ENCODE data around the gene POLR2C. TPM values are rescaled to one million over a fixed set of nuclear protein-coding genes. Genes with fewer than 3 reads are reported as not detected.

The POLR2C gene
- total RNA-seq, 1 donor from 2014 or later, result 58.0 TPM

DNA sequence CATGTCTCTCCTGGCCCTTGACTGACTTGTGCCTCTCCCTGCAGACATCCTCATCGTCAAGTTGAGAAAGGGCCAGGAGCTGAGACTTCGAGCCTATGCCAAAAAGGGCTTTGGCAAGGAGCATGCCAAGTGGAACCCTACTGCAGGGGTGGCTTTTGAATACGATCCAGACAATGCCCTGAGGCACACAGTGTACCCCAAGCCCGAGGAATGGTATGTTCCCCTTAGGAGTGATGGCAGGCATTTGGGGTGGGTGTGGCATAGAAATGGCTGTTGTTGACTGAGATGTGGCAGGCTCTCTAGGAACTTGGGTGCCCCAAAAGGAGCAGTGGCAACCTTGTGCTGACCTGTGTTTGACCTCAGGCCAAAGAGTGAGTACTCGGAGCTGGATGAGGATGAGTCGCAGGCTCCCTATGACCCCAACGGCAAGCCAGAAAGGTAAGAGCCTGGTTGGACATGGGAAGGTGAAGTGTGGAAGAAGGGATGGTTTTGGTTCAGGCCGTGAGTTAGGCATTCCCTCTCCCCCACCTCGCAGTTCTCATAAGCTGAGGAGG lies 7.5 kb downstream of the POLR2C start:
- Histone ChIP-seq H3K36me3 (ENCODE audit: insufficient read depth, low read length) (peaks cover 52% of the 10 kb centered on the region), H3K27me3 (ENCODE audit: insufficient read depth, low read length) (no peaks in the 10 kb centered on the region), H4K20me1 (ENCODE audit: insufficient read depth, low read length) (peaks cover 58% of the 10 kb centered on the region), H3K4me1 (ENCODE audit: insufficient read depth, low read length) (no peaks in the 10 kb centered on the region), H3K79me2 (ENCODE audit: insufficient read depth, low read length) (peaks cover 10% of the 10 kb centered on the region), H3K4me3 (ENCODE audit: insufficient read depth, low read depth, low read length) (no peak overlapping the region), H2AFZ (ENCODE audit: low read depth, low read length) (no peak overlapping the region), H3K27ac (ENCODE audit: low read depth, low read length) (no peak overlapping the region), H3K4me2 (ENCODE audit: low read length) (no peak overlapping the region), H3K9me3 (ENCODE audit: insufficient read depth, low read depth, low read length) (no peaks in the 10 kb centered on the region), H3K9ac (ENCODE audit: low read length) (no peak overlapping the region)
- TF ChIP-seq, protein P1, sequence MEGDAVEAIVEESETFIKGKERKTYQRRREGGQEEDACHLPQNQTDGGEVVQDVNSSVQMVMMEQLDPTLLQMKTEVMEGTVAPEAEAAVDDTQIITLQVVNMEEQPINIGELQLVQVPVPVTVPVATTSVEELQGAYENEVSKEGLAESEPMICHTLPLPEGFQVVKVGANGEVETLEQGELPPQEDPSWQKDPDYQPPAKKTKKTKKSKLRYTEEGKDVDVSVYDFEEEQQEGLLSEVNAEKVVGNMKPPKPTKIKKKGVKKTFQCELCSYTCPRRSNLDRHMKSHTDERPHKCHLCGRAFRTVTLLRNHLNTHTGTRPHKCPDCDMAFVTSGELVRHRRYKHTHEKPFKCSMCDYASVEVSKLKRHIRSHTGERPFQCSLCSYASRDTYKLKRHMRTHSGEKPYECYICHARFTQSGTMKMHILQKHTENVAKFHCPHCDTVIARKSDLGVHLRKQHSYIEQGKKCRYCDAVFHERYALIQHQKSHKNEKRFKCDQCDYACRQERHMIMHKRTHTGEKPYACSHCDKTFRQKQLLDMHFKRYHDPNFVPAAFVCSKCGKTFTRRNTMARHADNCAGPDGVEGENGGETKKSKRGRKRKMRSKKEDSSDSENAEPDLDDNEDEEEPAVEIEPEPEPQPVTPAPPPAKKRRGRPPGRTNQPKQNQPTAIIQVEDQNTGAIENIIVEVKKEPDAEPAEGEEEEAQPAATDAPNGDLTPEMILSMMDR (IDR thresholded peaks at IDR 0.05; ENCODE audit: insufficient read depth, low read depth, low read length), result no peak
- no peak for TF ChIP-seq EZH2 (IDR thresholded peaks at IDR 0.05; ENCODE audit: insufficient read depth, low read length)
- H3K27me3 Mint-ChIP-seq (ENCODE audit: low read depth, unreplicated experiment), result no peaks in the 10 kb centered on the region
- H3K36me3 Mint-ChIP-seq (ENCODE audit: low read depth, unreplicated experiment), result peaks cover 23% of the 10 kb centered on the region
- DNase-seq (ENCODE audit: low read depth) (no peak), FAIRE-seq (no peak)
- H3K4me3 Mint-ChIP-seq (ENCODE audit: unreplicated experiment), result no peak overlapping the region
- H3K4me1 Mint-ChIP-seq (ENCODE audit: low read depth, unreplicated experiment), result peaks cover 5% of the 10 kb centered on the region
- peak overlapping the region; percentile 6 for H3K27ac Mint-ChIP-seq (ENCODE audit: unreplicated experiment)
- H3K9me3 Mint-ChIP-seq (ENCODE audit: unreplicated experiment), result no peaks in the 10 kb centered on the region

DNA sequence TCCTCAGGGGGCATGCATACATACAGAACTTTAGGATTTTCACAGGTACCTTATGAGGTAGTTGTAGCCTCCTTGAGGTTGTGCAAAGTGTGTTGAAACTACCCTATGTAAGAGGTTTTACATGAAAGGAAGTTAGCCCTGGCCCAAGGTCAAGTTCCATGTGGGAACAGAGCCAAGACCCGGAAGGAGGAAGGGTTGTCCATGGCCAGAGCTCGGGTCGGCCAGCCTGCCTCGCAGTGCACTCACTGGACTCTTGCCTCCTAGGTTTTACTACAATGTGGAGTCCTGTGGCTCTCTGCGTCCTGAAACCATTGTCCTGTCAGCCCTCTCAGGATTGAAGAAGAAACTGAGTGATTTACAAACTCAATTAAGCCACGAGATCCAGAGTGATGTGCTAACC lies 8.2 kb downstream of the POLR2C start:
- Histone ChIP-seq H3K27ac (ENCODE audit: low read depth, low read length) (no peak overlapping the region), H3K9ac (ENCODE audit: low read length) (no peak overlapping the region), H4K20me1 (ENCODE audit: insufficient read depth, low read length) (peaks cover 51% of the 10 kb centered on the region), H3K4me3 (ENCODE audit: insufficient read depth, low read depth, low read length) (no peak overlapping the region), H3K4me2 (ENCODE audit: low read length) (no peak overlapping the region), H2AFZ (ENCODE audit: low read depth, low read length) (no peak overlapping the region), H3K27me3 (ENCODE audit: insufficient read depth, low read length) (no peaks in the 10 kb centered on the region), H3K79me2 (ENCODE audit: insufficient read depth, low read length) (peaks cover 3% of the 10 kb centered on the region), H3K36me3 (ENCODE audit: insufficient read depth, low read length) (peaks cover 52% of the 10 kb centered on the region), H3K4me1 (ENCODE audit: insufficient read depth, low read length) (no peaks in the 10 kb centered on the region), H3K9me3 (ENCODE audit: insufficient read depth, low read depth, low read length) (no peaks in the 10 kb centered on the region)
- H3K36me3 Mint-ChIP-seq (ENCODE audit: low read depth, unreplicated experiment), result peaks cover 20% of the 10 kb centered on the region
- peaks cover 4% of the 10 kb centered on the region for H3K4me1 Mint-ChIP-seq (ENCODE audit: low read depth, unreplicated experiment)
- H3K27me3 Mint-ChIP-seq (ENCODE audit: low read depth, unreplicated experiment), result no peaks in the 10 kb centered on the region
- no peaks in the 10 kb centered on the region for H3K9me3 Mint-ChIP-seq (ENCODE audit: unreplicated experiment)
- TF ChIP-seq, protein P1 (IDR thresholded peaks at IDR 0.05; ENCODE audit: insufficient read depth, low read depth, low read length), result no peak
- no peak for TF ChIP-seq EZH2 (IDR thresholded peaks at IDR 0.05; ENCODE audit: insufficient read depth, low read length)
- H3K4me3 Mint-ChIP-seq (ENCODE audit: unreplicated experiment), result no peak overlapping the region
- H3K27ac Mint-ChIP-seq (ENCODE audit: unreplicated experiment), result no peak overlapping the region
- FAIRE-seq (no peak), DNase-seq (ENCODE audit: low read depth) (no peak)

DNA sequence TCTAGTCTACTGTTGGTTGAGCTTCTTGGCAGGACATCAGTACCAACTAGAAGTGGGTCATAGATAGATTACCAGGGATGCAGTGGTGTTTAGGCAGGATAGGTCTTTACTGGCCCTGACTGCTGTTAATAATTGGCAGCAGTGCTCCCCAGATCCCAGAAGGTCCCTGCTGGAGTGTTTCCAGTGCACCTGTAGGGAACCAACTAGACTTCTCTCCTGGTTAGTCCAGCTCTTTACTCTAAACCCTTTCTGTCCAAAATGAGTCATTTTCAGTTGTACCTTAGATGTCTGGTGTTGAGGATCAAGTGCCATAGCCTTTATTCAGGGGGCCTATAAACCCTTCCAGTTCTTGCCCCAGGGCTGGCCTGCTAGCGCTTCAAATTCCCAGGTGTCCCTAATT lies 8.7 kb downstream of the POLR2C start:
- no peaks in the 10 kb centered on the region for H3K27me3 Mint-ChIP-seq (ENCODE audit: low read depth, unreplicated experiment)
- no peaks in the 10 kb centered on the region for H3K9me3 Mint-ChIP-seq (ENCODE audit: unreplicated experiment)
- H3K9ac ChIP-seq (ENCODE audit: low read length), result no peak overlapping the region
- no peaks in the 10 kb centered on the region for H3K4me1 ChIP-seq (ENCODE audit: insufficient read depth, low read length)
- no peaks in the 10 kb centered on the region for H3K9me3 ChIP-seq (ENCODE audit: insufficient read depth, low read depth, low read length)
- H3K36me3 ChIP-seq (ENCODE audit: insufficient read depth, low read length), result peaks cover 49% of the 10 kb centered on the region
- H2AFZ ChIP-seq (ENCODE audit: low read depth, low read length), result no peak overlapping the region
- peaks cover 17% of the 10 kb centered on the region for H3K36me3 Mint-ChIP-seq (ENCODE audit: low read depth, unreplicated experiment)
- no peaks in the 10 kb centered on the region for H3K79me2 ChIP-seq (ENCODE audit: insufficient read depth, low read length)
- peaks cover 4% of the 10 kb centered on the region for H3K4me1 Mint-ChIP-seq (ENCODE audit: low read depth, unreplicated experiment)
- H3K4me3 ChIP-seq (ENCODE audit: insufficient read depth, low read depth, low read length), result no peak overlapping the region
- no peak for FAIRE-seq
- no peak overlapping the region for H3K4me3 Mint-ChIP-seq (ENCODE audit: unreplicated experiment)
- peaks cover 49% of the 10 kb centered on the region for H4K20me1 ChIP-seq (ENCODE audit: insufficient read depth, low read length)
- DNase-seq (ENCODE audit: low read depth), result no peak
- H3K27ac ChIP-seq (ENCODE audit: low read depth, low read length), result no peak overlapping the region
- no peak overlapping the region for H3K4me2 ChIP-seq (ENCODE audit: low read length)
- H3K27me3 ChIP-seq (ENCODE audit: insufficient read depth, low read length), result no peaks in the 10 kb centered on the region
- H3K27ac Mint-ChIP-seq (ENCODE audit: unreplicated experiment), result no peak overlapping the region
- TF ChIP-seq, protein P1 (IDR thresholded peaks at IDR 0.05; ENCODE audit: insufficient read depth, low read depth, low read length), result no peak
- no peak for TF ChIP-seq EZH2 (IDR thresholded peaks at IDR 0.05; ENCODE audit: insufficient read depth, low read length)
